ENCODE measurements around the gene CHST9.

CHST9 gene

DNA sequence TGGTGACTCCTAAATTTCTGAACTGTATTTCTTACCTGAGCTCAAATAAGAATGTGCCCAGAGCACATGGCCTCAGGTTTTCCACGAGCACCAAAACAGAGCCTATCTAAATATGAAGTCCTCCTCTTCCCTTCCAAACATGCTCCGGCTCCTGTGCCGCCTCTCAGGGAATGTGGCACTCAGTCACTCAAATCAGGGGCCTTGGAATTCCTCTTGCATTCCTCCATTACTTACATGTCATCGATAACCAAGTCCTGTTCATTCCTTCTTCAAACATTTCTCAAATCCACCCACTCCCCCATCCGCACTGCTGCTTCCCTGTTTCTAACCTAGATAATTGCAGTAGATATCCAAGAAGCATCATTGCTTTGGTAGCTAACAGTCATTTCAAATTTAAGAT, 151.4 kb downstream of the CHST9 start:
- Histone ChIP-seq H3K9me3 (ENCODE audit: control extremely low read depth in 1 of 5, control insufficient read depth in 4 of 5, insufficient read depth in 2 of 5, low read depth in 1 of 5, low read length in 4 of 5) (no peaks in the 10 kb centered on the region), H3K4me3 (ENCODE audit: control insufficient read depth in 1 of 7, extremely low read depth in 1 of 7, insufficient read depth in 4 of 7, low read depth in 2 of 7, low read length in 6 of 7) (no peak overlapping the region), H3K27me3 (replicated peaks in 2 of 5; ENCODE audit: control insufficient read depth in 4 of 5, insufficient read depth in 5 of 5, low read length in 4 of 5) (peaks cover 0 to 5% (median 0%) of the 10 kb centered on the region in 5 experiments), H3K36me3 (ENCODE audit: control insufficient read depth in 4 of 4, insufficient read depth in 4 of 4, low read length in 3 of 4) (no peaks in the 10 kb centered on the region), H3K27ac (ENCODE audit: insufficient read depth in 1 of 2, low read depth in 1 of 2, low read length in 2 of 2, poor library complexity in 1 of 2, severe bottlenecking in 2 of 2) (no peak overlapping the region), H3K4me1 (ENCODE audit: control extremely low read depth in 1 of 4, control insufficient read depth in 4 of 4, insufficient read depth in 4 of 4, low read length in 3 of 4) (no peaks in the 10 kb centered on the region)
- DNase-seq = no peak
- POLR2A ChIA-PET = no interaction called here
- 100% methylated on average over 5 of the region's 5 CpGs for WGBS (ENCODE audit: insufficient coverage)
- CTCF ChIA-PET = interaction anchor here (1.1 to 1.3 kb wide), 2 partner anchors 14 to 64 kb away, joined by 3 to 4 read pairs; no protein-coding TSS in a partner anchor

DNA sequence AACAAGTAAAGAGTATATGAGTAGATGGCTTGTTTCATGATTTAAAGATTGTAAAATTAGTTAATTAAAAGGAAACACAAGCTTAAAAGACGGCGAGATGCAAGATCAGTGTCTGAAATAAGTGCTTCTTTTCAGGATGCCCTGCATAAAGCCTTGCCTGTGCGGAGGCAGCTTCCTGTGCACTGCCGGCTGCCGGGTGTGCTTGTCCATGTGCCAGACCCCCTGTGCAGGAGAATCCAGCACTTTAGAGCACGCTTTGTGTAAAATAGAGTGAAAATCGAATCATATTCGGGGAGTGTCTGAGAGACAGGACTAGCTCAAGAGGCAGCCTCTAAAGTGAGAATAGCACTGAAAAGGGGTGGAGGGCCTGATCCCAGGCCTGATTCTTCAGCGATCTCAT, 154.7 kb downstream of the CHST9 start:
- no peaks in the 10 kb centered on the region for H3K4me1 ChIP-seq (ENCODE audit: control extremely low read depth in 1 of 4, control insufficient read depth in 4 of 4, insufficient read depth in 4 of 4, low read length in 3 of 4)
- 88% methylated on average over 8 of the region's 9 CpGs for WGBS (ENCODE audit: insufficient coverage)
- H3K27ac ChIP-seq (ENCODE audit: insufficient read depth in 1 of 2, low read depth in 1 of 2, low read length in 2 of 2, poor library complexity in 1 of 2, severe bottlenecking in 2 of 2) = no peak overlapping the region
- DNase-seq = no peak
- no peak overlapping the region for H3K4me3 ChIP-seq (ENCODE audit: control insufficient read depth in 1 of 7, extremely low read depth in 1 of 7, insufficient read depth in 4 of 7, low read depth in 2 of 7, low read length in 6 of 7)
- H3K9me3 ChIP-seq (ENCODE audit: control extremely low read depth in 1 of 5, control insufficient read depth in 4 of 5, insufficient read depth in 2 of 5, low read depth in 1 of 5, low read length in 4 of 5) = no peaks in the 10 kb centered on the region
- H3K36me3 ChIP-seq (ENCODE audit: control insufficient read depth in 4 of 4, insufficient read depth in 4 of 4, low read length in 3 of 4) = no peaks in the 10 kb centered on the region
- POLR2A ChIA-PET = no interaction called here
- CTCF ChIA-PET = no interaction called here
- peaks cover 0 to 5% (median 0%) of the 10 kb centered on the region in 5 experiments for H3K27me3 ChIP-seq (replicated peaks in 2 of 5; ENCODE audit: control insufficient read depth in 4 of 5, insufficient read depth in 5 of 5, low read length in 4 of 5)

GRCh38 chr18:27022477-27022876, 162.6 kb downstream of the CHST9 start:
- no peak for DNase-seq
- Histone ChIP-seq H3K27ac (ENCODE audit: insufficient read depth in 1 of 2, low read depth in 1 of 2, low read length in 2 of 2, poor library complexity in 1 of 2, severe bottlenecking in 2 of 2) (no peak overlapping the region), H3K27me3 (replicated peaks in 2 of 5; ENCODE audit: control insufficient read depth in 4 of 5, insufficient read depth in 5 of 5, low read length in 4 of 5) (no peaks in the 10 kb centered on the region), H3K4me1 (ENCODE audit: control extremely low read depth in 1 of 4, control insufficient read depth in 4 of 4, insufficient read depth in 4 of 4, low read length in 3 of 4) (no peaks in the 10 kb centered on the region), H3K4me3 (ENCODE audit: control insufficient read depth in 1 of 7, extremely low read depth in 1 of 7, insufficient read depth in 4 of 7, low read depth in 2 of 7, low read length in 6 of 7) (no peak overlapping the region), H3K9me3 (ENCODE audit: control extremely low read depth in 1 of 5, control insufficient read depth in 4 of 5, insufficient read depth in 2 of 5, low read depth in 1 of 5, low read length in 4 of 5) (no peaks in the 10 kb centered on the region), H3K36me3 (ENCODE audit: control insufficient read depth in 4 of 4, insufficient read depth in 4 of 4, low read length in 3 of 4) (no peaks in the 10 kb centered on the region)
- ChIA-PET CTCF (no interaction called here), POLR2A (no interaction called here)
- 50% methylated on average over 1 of the region's 3 CpGs for WGBS (ENCODE audit: insufficient coverage)

DNA sequence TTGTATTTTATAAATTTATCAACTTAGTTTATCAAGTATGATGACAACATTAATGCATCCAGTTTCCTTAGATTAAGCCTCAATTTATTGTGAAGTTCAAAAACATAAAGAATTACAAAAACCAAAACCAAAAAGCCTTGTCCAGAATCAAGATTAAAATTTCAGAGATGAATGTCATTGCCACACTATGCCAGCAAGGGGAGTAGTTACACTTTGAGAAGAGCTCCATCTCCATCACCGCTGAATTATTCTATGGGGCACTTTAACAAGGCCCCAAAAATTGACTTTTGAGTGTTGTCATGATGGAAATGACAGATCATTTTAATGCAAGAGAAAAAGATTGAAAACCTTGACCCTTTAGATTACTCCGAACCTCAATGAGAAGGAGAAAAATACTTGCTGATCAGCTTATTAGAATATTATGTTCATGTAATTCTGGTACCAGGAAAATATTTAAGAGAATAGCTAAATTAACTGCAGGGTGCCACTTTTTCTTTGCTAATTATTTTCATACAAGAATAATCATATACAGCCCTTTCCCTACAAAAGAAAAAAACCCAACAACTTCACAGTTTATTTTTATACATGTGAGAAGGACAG, 167.1 kb downstream of the CHST9 start:
- Histone ChIP-seq H3K27me3 (replicated peaks in 2 of 5; ENCODE audit: control insufficient read depth in 4 of 5, insufficient read depth in 5 of 5, low read length in 4 of 5) (no peaks in the 10 kb centered on the region), H3K36me3 (ENCODE audit: control insufficient read depth in 4 of 4, insufficient read depth in 4 of 4, low read length in 3 of 4) (no peaks in the 10 kb centered on the region), H3K9me3 (ENCODE audit: control extremely low read depth in 1 of 5, control insufficient read depth in 4 of 5, insufficient read depth in 2 of 5, low read depth in 1 of 5, low read length in 4 of 5) (no peaks in the 10 kb centered on the region), H3K27ac (ENCODE audit: insufficient read depth in 1 of 2, low read depth in 1 of 2, low read length in 2 of 2, poor library complexity in 1 of 2, severe bottlenecking in 2 of 2) (no peak overlapping the region), H3K4me1 (ENCODE audit: control extremely low read depth in 1 of 4, control insufficient read depth in 4 of 4, insufficient read depth in 4 of 4, low read length in 3 of 4) (no peaks in the 10 kb centered on the region), H3K4me3 (ENCODE audit: control insufficient read depth in 1 of 7, extremely low read depth in 1 of 7, insufficient read depth in 4 of 7, low read depth in 2 of 7, low read length in 6 of 7) (no peak overlapping the region)
- peak in 2 of 3 donors; percentile 4 to 13 for DNase-seq
- CTCF ChIA-PET = interaction anchor here (0.9 to 1.3 kb wide), 3 partner anchors 22 to 634 kb away, joined by 3 to 4 read pairs (median 3); no protein-coding TSS in a partner anchor
- POLR2A ChIA-PET = no interaction called here
- WGBS (ENCODE audit: insufficient coverage) = 100% methylated on average over 1 of the region's 2 CpGs

GRCh38 chr18:27014841-27015240, 170.3 kb downstream of the CHST9 start:
- H3K4me3 ChIP-seq (ENCODE audit: control insufficient read depth in 1 of 7, extremely low read depth in 1 of 7, insufficient read depth in 4 of 7, low read depth in 2 of 7, low read length in 6 of 7) = no peak overlapping the region
- no peak overlapping the region for H3K27ac ChIP-seq (ENCODE audit: insufficient read depth in 1 of 2, low read depth in 1 of 2, low read length in 2 of 2, poor library complexity in 1 of 2, severe bottlenecking in 2 of 2)
- no peaks in the 10 kb centered on the region for H3K27me3 ChIP-seq (replicated peaks in 2 of 5; ENCODE audit: control insufficient read depth in 4 of 5, insufficient read depth in 5 of 5, low read length in 4 of 5)
- no peaks in the 10 kb centered on the region for H3K9me3 ChIP-seq (ENCODE audit: control extremely low read depth in 1 of 5, control insufficient read depth in 4 of 5, insufficient read depth in 2 of 5, low read depth in 1 of 5, low read length in 4 of 5)
- no peaks in the 10 kb centered on the region for H3K4me1 ChIP-seq (ENCODE audit: control extremely low read depth in 1 of 4, control insufficient read depth in 4 of 4, insufficient read depth in 4 of 4, low read length in 3 of 4)
- no CpG with 5 or more reads among the region's 1 CpG for WGBS (ENCODE audit: insufficient coverage)
- POLR2A ChIA-PET = no interaction called here
- no peaks in the 10 kb centered on the region for H3K36me3 ChIP-seq (ENCODE audit: control insufficient read depth in 4 of 4, insufficient read depth in 4 of 4, low read length in 3 of 4)
- CTCF ChIA-PET = no interaction called here
- DNase-seq = no peak

GRCh38 chr18:27010784-27011183, 174.3 kb downstream of the CHST9 start:
- WGBS (ENCODE audit: insufficient coverage) = 100% methylated on average over 2 of the region's 2 CpGs
- no peak for DNase-seq

DNA sequence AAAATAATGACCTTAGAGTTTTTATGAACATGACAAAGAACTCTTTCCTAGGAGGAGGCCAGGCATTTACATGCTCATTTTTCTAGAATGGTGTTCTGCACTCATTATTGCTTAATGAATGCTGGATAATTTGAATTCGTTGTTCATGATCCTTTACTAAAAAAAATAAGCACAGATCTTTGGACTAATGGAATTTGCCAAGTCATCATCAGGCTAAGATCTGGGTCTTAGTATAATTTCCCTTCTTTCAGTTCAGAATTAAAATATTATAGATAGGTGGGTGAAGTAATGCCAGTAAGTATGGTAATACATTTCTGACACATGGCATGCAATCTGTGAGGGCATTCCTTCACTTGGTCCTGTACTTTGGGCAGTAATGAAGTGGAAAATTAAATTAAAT, 175.8 kb downstream of the CHST9 start:
- ChIA-PET CTCF (no interaction called here), POLR2A (no interaction called here)
- no peak for DNase-seq
- no CpG with 5 or more reads among the region's 1 CpG for WGBS (ENCODE audit: insufficient coverage)
- Histone ChIP-seq H3K9me3 (ENCODE audit: control extremely low read depth in 1 of 5, control insufficient read depth in 4 of 5, insufficient read depth in 2 of 5, low read depth in 1 of 5, low read length in 4 of 5) (no peaks in the 10 kb centered on the region), H3K36me3 (ENCODE audit: control insufficient read depth in 4 of 4, insufficient read depth in 4 of 4, low read length in 3 of 4) (no peaks in the 10 kb centered on the region), H3K4me1 (ENCODE audit: control extremely low read depth in 1 of 4, control insufficient read depth in 4 of 4, insufficient read depth in 4 of 4, low read length in 3 of 4) (no peaks in the 10 kb centered on the region), H3K27me3 (replicated peaks in 2 of 5; ENCODE audit: control insufficient read depth in 4 of 5, insufficient read depth in 5 of 5, low read length in 4 of 5) (peaks cover 0 to 5% (median 0%) of the 10 kb centered on the region in 5 experiments), H3K4me3 (ENCODE audit: control insufficient read depth in 1 of 7, extremely low read depth in 1 of 7, insufficient read depth in 4 of 7, low read depth in 2 of 7, low read length in 6 of 7) (no peak overlapping the region), H3K27ac (ENCODE audit: insufficient read depth in 1 of 2, low read depth in 1 of 2, low read length in 2 of 2, poor library complexity in 1 of 2, severe bottlenecking in 2 of 2) (no peak overlapping the region)

More at GRCh38 chr18:27010784-27011183, 174.3 kb downstream of the CHST9 start:
- Histone ChIP-seq H3K4me1 (ENCODE audit: control extremely low read depth in 1 of 4, control insufficient read depth in 4 of 4, insufficient read depth in 4 of 4, low read length in 3 of 4) (no peaks in the 10 kb centered on the region), H3K9me3 (ENCODE audit: control extremely low read depth in 1 of 5, control insufficient read depth in 4 of 5, insufficient read depth in 2 of 5, low read depth in 1 of 5, low read length in 4 of 5) (no peaks in the 10 kb centered on the region), H3K27ac (ENCODE audit: insufficient read depth in 1 of 2, low read depth in 1 of 2, low read length in 2 of 2, poor library complexity in 1 of 2, severe bottlenecking in 2 of 2) (no peak overlapping the region), H3K27me3 (replicated peaks in 2 of 5; ENCODE audit: control insufficient read depth in 4 of 5, insufficient read depth in 5 of 5, low read length in 4 of 5) (peaks cover 0 to 5% (median 0%) of the 10 kb centered on the region in 5 experiments), H3K4me3 (ENCODE audit: control insufficient read depth in 1 of 7, extremely low read depth in 1 of 7, insufficient read depth in 4 of 7, low read depth in 2 of 7, low read length in 6 of 7) (no peak overlapping the region), H3K36me3 (ENCODE audit: control insufficient read depth in 4 of 4, insufficient read depth in 4 of 4, low read length in 3 of 4) (no peaks in the 10 kb centered on the region)
- CTCF ChIA-PET = no interaction called here
- POLR2A ChIA-PET = no interaction called here

Data from common myeloid progenitor, CD34-positive (primary cell).